ENCODE results near the gene MACROD1.

DNA sequence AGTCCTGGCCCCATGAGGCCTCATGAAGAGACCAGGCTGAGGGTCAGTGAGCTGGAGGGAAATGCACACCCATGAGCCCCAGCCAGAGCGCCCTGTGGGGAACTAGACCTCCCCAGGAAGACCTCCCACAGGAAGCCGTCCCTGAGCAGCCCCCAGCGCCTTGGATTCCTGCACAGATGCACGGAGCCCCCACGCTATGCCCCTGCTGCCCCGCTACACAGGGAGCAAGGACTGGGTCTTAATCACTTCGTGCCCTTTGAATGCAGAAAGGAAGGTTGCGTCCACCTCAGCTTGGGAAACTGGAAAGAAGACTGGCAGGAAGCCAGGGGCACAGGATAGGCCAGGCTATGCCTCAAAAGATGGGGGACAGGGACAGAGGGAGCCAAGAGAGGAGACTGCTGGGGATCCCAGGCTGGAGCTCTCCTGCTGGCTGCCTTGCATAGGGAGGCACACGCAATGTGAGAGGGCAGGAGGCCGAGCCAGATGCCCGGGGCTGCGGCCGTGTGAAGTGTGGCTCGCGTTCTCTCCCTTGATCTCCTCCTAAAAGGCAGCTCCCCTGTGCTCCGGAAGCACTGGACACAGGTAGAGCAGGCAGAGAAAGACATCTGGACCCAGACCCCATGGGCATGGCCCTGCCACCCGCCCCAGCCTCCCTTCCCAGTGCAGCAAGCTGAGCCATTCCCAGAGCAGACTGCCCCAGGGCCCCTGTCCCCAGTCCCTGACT, 32.8 kb downstream of the MACROD1 start:
- TF ChIP-seq CTCF (IDR thresholded peaks at IDR 0.05; ENCODE audit: insufficient read depth, low read depth, low read length) = no peak
- peak; percentile 31 for TF ChIP-seq EZH2 (IDR thresholded peaks at IDR 0.05; ENCODE audit: insufficient read depth, low read length)

All from astrocyte (in vitro differentiated cells and primary cell).